GM12878 (cell line): ENCODE data around the gene CLASP2. TPM values are rescaled to one million over a fixed set of nuclear protein-coding genes. Genes with fewer than 3 reads are reported as not detected.

Experiments
- ATAC-seq: fragments of 200-7000 bp; cut with Tn5 transposase; 3 replicates; pipeline ENCODE4 v1.9.1; 2020; ENCODE audit warnings: mild to moderate bottlenecking, moderate library complexity
- Bru-seq: library from RNA; stranded (reverse); fragments of 400-500 nt; gene quantifications from one replicate; lab custom pipeline; 2021; lab: Mats Ljungman, UMichigan
- BruChase-seq, 2 experiments: library from RNA; stranded (reverse); fragments of 400-500 nt; gene quantifications; one replicate each; lab custom pipeline; 2021; lab: Mats Ljungman, UMichigan
- BruUV-seq: library from RNA; stranded (reverse); fragments of 400-500 nt; replicated peaks from 2 replicates; lab custom pipeline; 2021; lab: Mats Ljungman, UMichigan
- CTCF ChIA-PET: fragments of 300-600 bp; sonication (Branson Sonifier 250); formaldehyde crosslinking; extraction: SDS; loops from one replicate; lab custom pipeline; 2021; ENCODE audit warnings: inconsistent platforms; lab: Yijun Ruan, JAX
- POLR2A ChIA-PET: fragments of 350-600 bp; formaldehyde crosslinking; extraction: SDS; loops from one replicate; lab custom pipeline; 2021; ENCODE audit warnings: inconsistent platforms; lab: Charles Lee
- RAD21 ChIA-PET: fragments of 300-600 bp; sonication (Branson Sonifier 250); formaldehyde crosslinking; loops from one replicate; lab custom pipeline; 2023; ENCODE audit warnings: antibody characterized with exemption; ENCODE audit not compliant: unreplicated experiment; lab: Charles Lee
- SMC1A ChIA-PET: fragments of 300-600 bp; sonication (Branson Sonifier 250); formaldehyde crosslinking; loops from one replicate; lab custom pipeline; 2023; ENCODE audit not compliant: unreplicated experiment, uncharacterized antibody; lab: Charles Lee
- DNase-seq: peaks from one replicate; pipeline ENCODE4 v3.0.0-alpha.2; 2011; ENCODE audit warnings: low read depth, low spot score
- FAIRE-seq: peaks from 3 replicates; lab custom pipeline; 2011; peaks lifted over from hg19 to GRCh38; lab: Jason Lieb, UNC
- H2AFZ ChIP-seq: 2 replicates; pipeline ENCODE4 v1.6.0; 2011; ENCODE audit warnings: low read depth, low read length, control low read depth; ENCODE audit not compliant: control insufficient read depth
- H3K27ac ChIP-seq: 2 replicates; pipeline ENCODE4 v1.5.1; 2011; ENCODE audit warnings: control low read depth; ENCODE audit not compliant: control insufficient read depth, insufficient read depth
- H3K27me3 ChIP-seq, 2 experiments: replicated peaks in 1 of 2; 2 replicates each; pipeline versions ENCODE4 v1.6.0 to v1.6.1; 2011; ENCODE audit warnings: low read length in 1 of 2; ENCODE audit not compliant: control insufficient read depth in 2 of 2, insufficient read depth in 2 of 2
- H3K36me3 ChIP-seq, 2 experiments: 2 replicates each; pipeline ENCODE4 v1.5.1; 2011; ENCODE audit warnings: low read length in 1 of 2; ENCODE audit not compliant: control insufficient read depth in 2 of 2, insufficient read depth in 2 of 2
- H3K4me1 ChIP-seq: 2 replicates; pipeline ENCODE4 v1.6.1; 2011; ENCODE audit warnings: mild to moderate bottlenecking, low read length, moderate library complexity, mixed read lengths; ENCODE audit not compliant: control insufficient read depth, insufficient read depth
- H3K4me2 ChIP-seq: 2 replicates; pipeline ENCODE4 v1.6.0; 2011; ENCODE audit warnings: control low read depth; ENCODE audit not compliant: control insufficient read depth, insufficient read depth
- H3K4me3 ChIP-seq: fragments of 200-600 bp; sonication (generic); 2 replicates; pipeline ENCODE4 v1.5.1; 2016
- H3K79me2 ChIP-seq: 2 replicates; pipeline ENCODE4 v1.6.0; 2011; ENCODE audit warnings: low read length; ENCODE audit not compliant: control insufficient read depth, insufficient read depth
- H3K9ac ChIP-seq: 2 replicates; pipeline ENCODE4 v1.8.0; 2011; ENCODE audit warnings: low read length, control low read depth, mixed read lengths; ENCODE audit not compliant: control insufficient read depth, insufficient read depth
- H3K9me3 ChIP-seq: replicated peaks from 3 replicates; pipeline ENCODE4 v1.5.1; 2011; ENCODE audit warnings: mild to moderate bottlenecking, low read length; ENCODE audit not compliant: control insufficient read depth, insufficient read depth
- H4K20me1 ChIP-seq: 2 replicates; pipeline ENCODE4 v1.6.0; 2011; ENCODE audit not compliant: control insufficient read depth, insufficient read depth
- EP300 ChIP-seq, 2 experiments: fragments of 150-350 bp in 1 of 2; IDR thresholded peaks; 2 replicates each; pipeline ENCODE4 v1.6.1; 2011 to 2012; ENCODE audit warnings: low read depth in 2 of 2, low read length in 2 of 2, borderline replicate concordance in 1 of 2, improper control_type of control experiment in 1 of 2, inconsistent platforms in 1 of 2; ENCODE audit not compliant: control insufficient read depth in 1 of 2
- GATAD2B ChIP-seq: fragments of 450-650 bp; conservative IDR thresholded peaks from 2 replicates; pipeline ENCODE4 v1.6.1; 2017; ENCODE audit warnings: low read depth, mild to moderate bottlenecking, moderate library complexity
- HDAC6 ChIP-seq: fragments of 200-600 bp; sonication (generic); IDR thresholded peaks from one replicate; pipeline ENCODE4 v1.8.0; 2017; ENCODE audit warnings: antibody characterized with exemption; ENCODE audit not compliant: unreplicated experiment
- HSF1 ChIP-seq: fragments of 150-350 bp; IDR thresholded peaks from 2 replicates; pipeline ENCODE4 v1.6.1; 2014; ENCODE audit warnings: mild to moderate bottlenecking, low read depth, low read length
- IKZF1 ChIP-seq: fragments of 450-650 bp; conservative IDR thresholded peaks from 2 replicates; pipeline ENCODE4 v1.6.1; 2017; ENCODE audit warnings: antibody characterized with exemption, mild to moderate bottlenecking
- MYB ChIP-seq: fragments of 150-350 bp; IDR thresholded peaks from 2 replicates; pipeline ENCODE4 v1.6.1; 2014; ENCODE audit warnings: mild to moderate bottlenecking, low read depth, low read length, borderline replicate concordance
- SUPT20H ChIP-seq: IDR thresholded peaks from 2 replicates; pipeline ENCODE4 v1.6.1; 2011; ENCODE audit warnings: low read depth, mild to moderate bottlenecking, low read length, moderate library complexity, borderline replicate concordance; ENCODE audit not compliant: control insufficient read depth
- WGBS: methylation state at CpG from one replicate; pipeline ENCODE4 v1.1.6; 2016; ENCODE audit warnings: low lambda C conversion rate; ENCODE audit not compliant: insufficient replicate concordance, insufficient coverage; ENCODE audit errors: missing lambda C conversion rate; 5-methylcytosine and 5-hydroxymethylcytosine counted together
- in situ Hi-C: fragments of 300-500 bp; cut with MboI; formaldehyde crosslinking; loops from 9 replicates; pipeline ENCODE4 v1.14.3; 2018; ENCODE audit warnings: mixed read lengths
- intact Hi-C: fragments of 100-400 bp; cut with micrococcal nuclease; formaldehyde crosslinking; loops from one replicate; pipeline ENCODE4 v1.14.2; 2022; ENCODE audit not compliant: unreplicated experiment
- long read RNA-seq, 2 experiments: library from polyadenylated mRNA; unstranded; transcript quantifications; one replicate each; pipeline ENCODE4 v2.0.0, GENCODE V29; 2019 to 2020
- polyA minus RNA-seq, 3 experiments: library from RNA; depleted of rRNA, polyadenylated mRNA; stranded (reverse); fragments of >200 nt; gene quantifications; 2 replicates each; pipeline ENCODE4 v1.2.3, GENCODE V29; 2011
- polyA plus RNA-seq, 11 experiments: library from polyadenylated mRNA; depleted of rRNA in 4 of 11; unstranded in 6 of 11; stranded (reverse) in 5 of 11; fragments of >200 nt; fragmentation: Nextera tagmentation in 4 of 11; fragmentation: Illumina TruSeq in 1 of 11; extraction: Ambion mirVana in 4 of 11; extraction: Trizol in 1 of 11; gene quantifications; 1 replicate in 1 of 11; 2 replicates in 10 of 11; pipeline versions ENCODE4 v1.2.1 to v1.2.3, GENCODE V29; 2011 to 2016; ENCODE audit warnings: inconsistent platforms in 2 of 11, missing spikeins in 2 of 11, low read depth in 1 of 11
- total RNA-seq, 4 experiments: library from RNA; depleted of rRNA in 3 of 4; stranded (reverse); fragments of >200 nt in 3 of 4; fragmentation: Illumina TruSeq in 1 of 4; extraction: Trizol in 1 of 4; gene quantifications; 2 replicates each; pipeline versions ENCODE4 v1.2.1 to v1.2.3, GENCODE V29; 2013 to 2021
- TF ChIP-seq, protein P1 (sequence below): fragments of 450-650 bp; IDR thresholded peaks from 2 replicates; pipeline ENCODE4 v1.6.1; 2017; ENCODE audit warnings: mild to moderate bottlenecking, moderate library complexity
- TF ChIP-seq, protein P2 (sequence below): IDR thresholded peaks from 2 replicates; pipeline ENCODE4 v1.6.1; 2012; ENCODE audit warnings: low read depth, low read length, improper control_type of control experiment
- TF ChIP-seq, protein P3 (sequence below): IDR thresholded peaks from 2 replicates; pipeline ENCODE4 v1.6.1; 2011; ENCODE audit warnings: low read depth, low read length, improper control_type of control experiment, borderline replicate concordance

The CLASP2 gene
- 192 and 229 TPM in 2 replicates for total RNA-seq (2013; cell fraction: nucleolus; rRNA removed)
- 31.8 and 35.0 TPM in 2 replicates for total RNA-seq (2014; rRNA removed)
- total RNA-seq (2014; rRNA removed; fragmentation: Illumina TruSeq; extraction: Trizol): 27.7 and 28.4 TPM in 2 replicates
- total RNA-seq (2021): 31.7 and 37.6 TPM in 2 replicates
- 8.2 TPM for polyA plus RNA-seq (2011; ENCODE audit: low read depth)
- 38.3 and 41.6 TPM in 2 replicates for polyA plus RNA-seq (2011; rRNA removed)
- 15.1 and 15.5 TPM in 2 replicates for polyA plus RNA-seq (2011; cell fraction: cytosol; rRNA removed)
- 32.9 and 38.6 TPM in 2 replicates for polyA plus RNA-seq (2011; cell fraction: nucleus; rRNA removed)
- 10.0 and 12.1 TPM in 2 replicates for polyA plus RNA-seq (2012)
- polyA plus RNA-seq (2014; fragmentation: Illumina TruSeq; extraction: Trizol): 25.9 and 26.6 TPM in 2 replicates
- polyA plus RNA-seq (2014; fragmentation: Nextera tagmentation; extraction: Ambion mirVana): 1 to 10 TPM; 4.0 to 5.3 TPM
- 16.0 and 18.9 TPM in 2 replicates for polyA plus RNA-seq (2014; rRNA removed)
- 10 to 100 TPM; 24.0 to 29.4 TPM for polyA plus RNA-seq (2016; fragmentation: Nextera tagmentation; extraction: Ambion mirVana)
- polyA minus RNA-seq (2011; rRNA and poly(A)+ RNA removed): 69.6 and 72.9 TPM in 2 replicates
- polyA minus RNA-seq (2011; cell fraction: cytosol; rRNA and poly(A)+ RNA removed): 17.4 and 21.9 TPM in 2 replicates
- 67.5 and 130 TPM in 2 replicates for polyA minus RNA-seq (2011; cell fraction: nucleus; rRNA and poly(A)+ RNA removed)
- percentile 68 among the genes with signal in this experiment for Bru-seq, nascent RNA
- percentile 71 among the genes with signal in this experiment for BruChase-seq, experiment 1, labeled RNA remaining after a 6-hour chase
- percentile 71 among the genes with signal in this experiment for BruChase-seq, experiment 2, labeled RNA remaining after a 2-hour chase
- long read RNA-seq, experiment 1, partial matches to known transcripts: 2 of 2 reads
- long read RNA-seq, experiment 1, other reads (novel, unspliced or antisense): 0 of 2 reads
- long read RNA-seq, experiment 2, partial matches to known transcripts: 7 of 12 reads
- long read RNA-seq, experiment 2, other reads (novel, unspliced or antisense): 5 of 12 reads

DNA sequence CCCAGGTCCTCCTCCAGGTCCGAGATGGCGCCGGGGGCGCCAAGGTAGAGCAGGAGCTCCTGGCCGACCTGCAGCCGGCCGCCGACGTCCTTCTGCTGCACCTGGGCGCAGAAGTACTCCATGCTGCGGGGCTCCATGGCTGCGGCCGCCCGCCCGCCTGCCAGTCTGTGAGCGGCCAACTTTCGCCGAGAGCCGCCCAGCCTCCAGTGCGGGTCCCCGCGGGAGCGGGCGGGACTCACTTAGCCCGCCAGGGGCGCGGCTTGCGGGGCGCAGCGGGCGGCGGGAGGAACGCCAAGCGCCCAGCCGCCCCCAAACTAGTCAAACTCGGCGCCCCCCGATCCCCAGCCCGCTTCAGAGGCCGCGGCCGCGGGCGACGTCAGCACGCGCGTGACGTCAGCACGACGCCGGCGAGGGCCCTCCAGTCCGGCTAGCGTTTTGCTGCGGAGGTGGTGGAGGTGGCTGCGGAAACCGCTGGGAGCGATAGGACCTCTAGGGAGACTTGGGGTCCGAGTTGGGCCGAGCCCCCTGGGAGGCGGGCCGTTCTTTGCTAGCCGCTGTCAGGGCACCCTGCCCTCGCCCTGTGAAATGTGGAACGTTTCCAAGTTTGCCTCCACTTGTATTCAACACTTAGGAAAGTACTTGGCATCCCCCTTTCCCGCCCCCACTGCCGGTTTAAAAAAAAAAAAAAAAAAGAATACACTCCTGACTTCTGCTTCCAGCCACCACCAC, at the start of gene CLASP2:
Gene CLASP2, minus strand, starts transcription at position 389 of the 729 bp plus-strand sequence. Its CDS starts 252 bp downstream, at position 137.
- H3K79me2 ChIP-seq: peaks cover 28% of the 10 kb centered on the region
- in situ Hi-C loops: no loop called here
- BruUV-seq: no TSS peak
- H3K4me3 ChIP-seq: peak within 1 kb of the TSS; percentile 77
- no peaks in the 10 kb centered on the region for H3K9me3 ChIP-seq
- no peaks in the 10 kb centered on the region for H3K36me3 ChIP-seq
- no peaks in the 10 kb centered on the region for H4K20me1 ChIP-seq
- SMC1A ChIA-PET: interaction anchor here (1.5 kb wide), 1 partner anchor 105 kb away, joined by 3 read pairs; no protein-coding TSS in a partner anchor
- CTCF ChIA-PET: interaction anchor here (0.7 to 1.8 kb wide), 3 partner anchors 73 to 586 kb away, joined by 3 to 5 read pairs (median 4); no protein-coding TSS in a partner anchor
- peak; percentile 78 for FAIRE-seq
- H3K4me2 ChIP-seq: peak within 1 kb of the TSS; percentile 97
- H3K4me1 ChIP-seq: no peaks in the 10 kb centered on the region
- H2AFZ ChIP-seq: peak within 1 kb of the TSS; percentile 99
- POLR2A ChIA-PET: no interaction called here
- RAD21 ChIA-PET: interaction anchor here (0.7 to 2.6 kb wide), 3 partner anchors 81 to 345 kb away, joined by 3 to 7 read pairs (median 3); partner anchors contain the start of genes PDCD6IP and UBP1
- WGBS: under 1% methylated on average over 66 of the region's 68 CpGs
- DNase-seq: peak; percentile 42
- peak; percentile 91 for ATAC-seq
- H3K27me3 ChIP-seq: no peaks in the 10 kb centered on the region
- intact Hi-C loops: loop anchor here (5.0 kb wide), 2 partner anchors 81 to 281 kb away; no protein-coding TSS in a partner anchor
- H3K27ac ChIP-seq: peak within 1 kb of the TSS; percentile 82
- H3K9ac ChIP-seq: peak within 1 kb of the TSS; percentile 82
- TF ChIP-seq, protein P1, sequence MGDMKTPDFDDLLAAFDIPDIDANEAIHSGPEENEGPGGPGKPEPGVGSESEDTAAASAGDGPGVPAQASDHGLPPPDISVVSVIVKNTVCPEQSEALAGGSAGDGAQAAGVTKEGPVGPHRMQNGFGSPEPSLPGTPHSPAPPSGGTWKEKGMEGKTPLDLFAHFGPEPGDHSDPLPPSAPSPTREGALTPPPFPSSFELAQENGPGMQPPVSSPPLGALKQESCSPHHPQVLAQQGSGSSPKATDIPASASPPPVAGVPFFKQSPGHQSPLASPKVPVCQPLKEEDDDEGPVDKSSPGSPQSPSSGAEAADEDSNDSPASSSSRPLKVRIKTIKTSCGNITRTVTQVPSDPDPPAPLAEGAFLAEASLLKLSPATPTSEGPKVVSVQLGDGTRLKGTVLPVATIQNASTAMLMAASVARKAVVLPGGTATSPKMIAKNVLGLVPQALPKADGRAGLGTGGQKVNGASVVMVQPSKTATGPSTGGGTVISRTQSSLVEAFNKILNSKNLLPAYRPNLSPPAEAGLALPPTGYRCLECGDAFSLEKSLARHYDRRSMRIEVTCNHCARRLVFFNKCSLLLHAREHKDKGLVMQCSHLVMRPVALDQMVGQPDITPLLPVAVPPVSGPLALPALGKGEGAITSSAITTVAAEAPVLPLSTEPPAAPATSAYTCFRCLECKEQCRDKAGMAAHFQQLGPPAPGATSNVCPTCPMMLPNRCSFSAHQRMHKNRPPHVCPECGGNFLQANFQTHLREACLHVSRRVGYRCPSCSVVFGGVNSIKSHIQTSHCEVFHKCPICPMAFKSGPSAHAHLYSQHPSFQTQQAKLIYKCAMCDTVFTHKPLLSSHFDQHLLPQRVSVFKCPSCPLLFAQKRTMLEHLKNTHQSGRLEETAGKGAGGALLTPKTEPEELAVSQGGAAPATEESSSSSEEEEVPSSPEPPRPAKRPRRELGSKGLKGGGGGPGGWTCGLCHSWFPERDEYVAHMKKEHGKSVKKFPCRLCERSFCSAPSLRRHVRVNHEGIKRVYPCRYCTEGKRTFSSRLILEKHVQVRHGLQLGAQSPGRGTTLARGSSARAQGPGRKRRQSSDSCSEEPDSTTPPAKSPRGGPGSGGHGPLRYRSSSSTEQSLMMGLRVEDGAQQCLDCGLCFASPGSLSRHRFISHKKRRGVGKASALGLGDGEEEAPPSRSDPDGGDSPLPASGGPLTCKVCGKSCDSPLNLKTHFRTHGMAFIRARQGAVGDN: peak; percentile 77
- TF ChIP-seq HSF1 (no peak), IKZF1 (peak; percentile 74), MYB (no peak), GATAD2B (peak; percentile 93), SUPT20H (no peak), EP300 (IDR thresholded peaks at IDR 0.05; ENCODE audit: borderline replicate concordance in 1 of 2, control insufficient read depth in 1 of 2, low read depth in 2 of 2, low read length in 2 of 2) (no peak), HDAC6 (no peak)
- TF ChIP-seq, protein P2, sequence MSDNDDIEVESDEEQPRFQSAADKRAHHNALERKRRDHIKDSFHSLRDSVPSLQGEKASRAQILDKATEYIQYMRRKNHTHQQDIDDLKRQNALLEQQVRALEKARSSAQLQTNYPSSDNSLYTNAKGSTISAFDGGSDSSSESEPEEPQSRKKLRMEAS: no peak
- TF ChIP-seq, protein P3, sequence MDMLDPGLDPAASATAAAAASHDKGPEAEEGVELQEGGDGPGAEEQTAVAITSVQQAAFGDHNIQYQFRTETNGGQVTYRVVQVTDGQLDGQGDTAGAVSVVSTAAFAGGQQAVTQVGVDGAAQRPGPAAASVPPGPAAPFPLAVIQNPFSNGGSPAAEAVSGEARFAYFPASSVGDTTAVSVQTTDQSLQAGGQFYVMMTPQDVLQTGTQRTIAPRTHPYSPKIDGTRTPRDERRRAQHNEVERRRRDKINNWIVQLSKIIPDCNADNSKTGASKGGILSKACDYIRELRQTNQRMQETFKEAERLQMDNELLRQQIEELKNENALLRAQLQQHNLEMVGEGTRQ: no peak
